T-helper 1 cell treated with Interleukin-12 subunit alpha and Interleukin-12 subunit beta and Interleukin-4 antibody, amounts not matched to agents 30 μg/mL and 1 μg/mL, for 36 hours (primary cell): ENCODE measurements around the gene ZDHHC8.
A peak's percentile ranks its signal among the peaks of the same experiment; 100 is the strongest.

Source experiments
- H3K27ac Mint-ChIP-seq: one replicate; pipeline ENCODE4 v1.8.0; 2021; ENCODE audit warnings: mild to moderate bottlenecking, mixed read lengths
- H3K27me3 Mint-ChIP-seq: one replicate; pipeline ENCODE4 v1.8.0; 2021; ENCODE audit warnings: low read depth, mixed read lengths
- H3K36me3 Mint-ChIP-seq: one replicate; pipeline ENCODE4 v1.8.0; 2021; ENCODE audit warnings: low read depth, mixed read lengths
- H3K4me1 Mint-ChIP-seq: one replicate; pipeline ENCODE4 v1.8.0; 2021; ENCODE audit warnings: low read depth, mixed read lengths
- H3K4me3 Mint-ChIP-seq: one replicate; pipeline ENCODE4 v1.8.0; 2021; ENCODE audit warnings: mild to moderate bottlenecking, moderate library complexity, mixed read lengths
- H3K9me3 Mint-ChIP-seq: one replicate; pipeline ENCODE4 v1.8.0; 2021; ENCODE audit warnings: mixed read lengths

Gene ZDHHC8

DNA sequence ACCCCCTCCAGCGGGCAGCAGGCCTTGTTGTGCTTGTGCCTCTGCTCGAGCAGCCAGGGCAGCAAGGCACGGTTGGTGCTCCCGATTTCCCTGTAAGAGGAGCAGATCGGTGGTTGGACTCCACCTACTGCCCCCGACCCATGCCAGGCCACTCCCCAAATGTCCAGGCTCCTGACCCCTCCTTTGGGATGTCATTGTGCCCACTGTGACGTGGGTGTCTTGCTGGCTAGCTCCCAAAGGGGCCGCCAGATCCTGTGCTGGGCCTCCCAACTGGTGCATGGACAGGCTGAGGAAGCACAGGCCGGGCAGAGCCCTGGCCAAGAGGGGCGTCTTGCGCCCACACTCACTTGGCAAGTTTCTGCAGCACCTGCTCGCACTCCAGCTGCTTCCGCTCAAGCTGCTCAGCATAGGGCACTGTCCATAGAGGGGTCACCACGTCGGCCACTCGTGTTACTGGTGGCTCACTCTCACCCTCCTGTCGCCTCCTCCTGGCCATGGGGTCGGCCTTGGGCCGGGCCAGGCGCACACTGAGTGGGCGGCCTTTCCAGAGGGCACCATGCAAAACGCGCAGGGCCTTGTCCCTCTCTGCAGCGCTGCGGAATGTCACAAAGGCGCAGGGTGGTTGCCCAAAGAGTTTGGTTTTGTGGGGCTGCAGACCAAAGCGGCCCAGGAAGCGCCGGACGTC is 15.8 kb upstream of the ZDHHC8 start, which contains the start of gene RANBP1:
TSS of gene RANBP1 (plus strand) at position 414 of the 685 bp plus-strand sequence. CDS start at position 495, 81 bp downstream.
- no peaks in the 10 kb centered on the region for H3K27me3 Mint-ChIP-seq
- H3K9me3 Mint-ChIP-seq: no peaks in the 10 kb centered on the region
- H3K36me3 Mint-ChIP-seq: peaks cover 26% of the 10 kb centered on the region
- H3K27ac Mint-ChIP-seq: peak within 1 kb of the TSS; percentile 98
- peak within 1 kb of the TSS; percentile 97 for H3K4me3 Mint-ChIP-seq
- peaks cover 23% of the 10 kb centered on the region for H3K4me1 Mint-ChIP-seq

DNA sequence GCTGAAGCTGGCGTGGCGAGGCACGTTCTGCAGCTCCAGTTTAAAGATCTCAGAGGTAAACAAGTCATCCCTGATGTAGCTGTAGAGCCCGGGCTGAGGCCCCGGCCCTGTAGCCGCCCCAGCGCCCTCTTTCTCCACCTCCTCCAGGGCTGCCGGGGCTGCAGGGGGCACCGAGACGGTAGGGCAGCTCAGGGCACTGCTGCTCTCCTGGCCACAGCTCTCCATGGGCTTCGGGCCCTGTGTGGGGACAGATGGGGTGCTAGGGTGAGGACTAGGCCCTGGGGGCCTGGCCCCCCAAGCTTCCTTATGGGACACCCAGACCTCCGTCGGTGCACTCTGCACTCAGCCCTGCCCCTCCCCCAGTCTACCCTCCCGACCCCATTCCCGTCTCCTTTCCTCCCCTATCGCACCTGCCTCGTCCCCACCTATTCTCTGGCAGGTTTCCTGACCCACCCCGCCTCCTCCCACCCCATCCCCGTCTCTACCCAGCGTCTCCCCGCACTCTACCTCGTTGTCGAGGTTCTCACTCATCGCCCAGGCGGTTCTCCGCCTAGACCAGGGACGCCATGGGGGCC is 15.1 kb upstream of the ZDHHC8 start:
- H3K36me3 Mint-ChIP-seq: peaks cover 26% of the 10 kb centered on the region
- no peaks in the 10 kb centered on the region for H3K27me3 Mint-ChIP-seq
- H3K9me3 Mint-ChIP-seq: no peaks in the 10 kb centered on the region
- H3K4me1 Mint-ChIP-seq: peaks cover 19% of the 10 kb centered on the region
- H3K27ac Mint-ChIP-seq: peak overlapping the region; percentile 98
- peak overlapping the region; percentile 97 for H3K4me3 Mint-ChIP-seq

DNA sequence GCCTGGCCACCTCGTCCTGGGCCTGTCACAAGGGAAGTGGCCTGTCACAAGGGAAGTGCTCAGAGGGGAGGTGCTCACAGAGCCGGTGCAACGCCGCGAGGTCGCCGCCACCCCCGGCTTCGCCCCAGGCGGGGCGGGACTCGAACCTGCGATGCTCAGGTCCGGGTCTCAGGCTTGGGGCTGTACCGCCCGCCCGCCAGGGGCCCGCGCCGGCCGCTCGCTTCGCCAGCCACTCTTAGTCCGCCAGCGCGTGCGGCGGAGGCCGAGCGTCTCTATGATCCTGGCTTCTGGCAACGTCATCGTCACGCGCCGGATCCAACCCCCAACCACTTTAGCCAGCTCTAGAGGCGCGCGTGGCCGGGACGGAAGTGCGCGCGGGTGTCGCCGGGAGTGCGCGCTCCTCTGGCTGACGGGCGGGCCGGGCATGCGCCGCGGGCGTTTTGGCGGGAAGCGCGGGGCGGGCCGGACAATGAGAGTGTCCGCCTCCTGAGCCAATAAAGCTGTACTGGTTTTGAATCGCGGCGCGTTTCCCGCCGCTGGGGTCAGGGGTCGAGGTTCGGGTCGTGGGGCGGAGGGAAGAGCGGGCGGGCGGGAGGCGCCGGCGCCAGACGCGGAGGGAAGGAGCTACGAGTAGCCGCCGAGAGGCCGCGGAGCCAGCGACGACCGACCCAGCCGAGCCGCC is 14.5 kb upstream of the ZDHHC8 start, which contains the start of gene TRMT2A:
TSS of gene TRMT2A (minus strand) at position 276 of the 682 bp plus-strand sequence. CDS start 320 bp downstream, outside the sequence.
- peak within 1 kb of the TSS; percentile 97 for H3K4me3 Mint-ChIP-seq
- H3K36me3 Mint-ChIP-seq: peaks cover 26% of the 10 kb centered on the region
- H3K27ac Mint-ChIP-seq: peak within 1 kb of the TSS; percentile 98
- no peaks in the 10 kb centered on the region for H3K27me3 Mint-ChIP-seq
- H3K9me3 Mint-ChIP-seq: no peaks in the 10 kb centered on the region
- peaks cover 18% of the 10 kb centered on the region for H3K4me1 Mint-ChIP-seq

DNA sequence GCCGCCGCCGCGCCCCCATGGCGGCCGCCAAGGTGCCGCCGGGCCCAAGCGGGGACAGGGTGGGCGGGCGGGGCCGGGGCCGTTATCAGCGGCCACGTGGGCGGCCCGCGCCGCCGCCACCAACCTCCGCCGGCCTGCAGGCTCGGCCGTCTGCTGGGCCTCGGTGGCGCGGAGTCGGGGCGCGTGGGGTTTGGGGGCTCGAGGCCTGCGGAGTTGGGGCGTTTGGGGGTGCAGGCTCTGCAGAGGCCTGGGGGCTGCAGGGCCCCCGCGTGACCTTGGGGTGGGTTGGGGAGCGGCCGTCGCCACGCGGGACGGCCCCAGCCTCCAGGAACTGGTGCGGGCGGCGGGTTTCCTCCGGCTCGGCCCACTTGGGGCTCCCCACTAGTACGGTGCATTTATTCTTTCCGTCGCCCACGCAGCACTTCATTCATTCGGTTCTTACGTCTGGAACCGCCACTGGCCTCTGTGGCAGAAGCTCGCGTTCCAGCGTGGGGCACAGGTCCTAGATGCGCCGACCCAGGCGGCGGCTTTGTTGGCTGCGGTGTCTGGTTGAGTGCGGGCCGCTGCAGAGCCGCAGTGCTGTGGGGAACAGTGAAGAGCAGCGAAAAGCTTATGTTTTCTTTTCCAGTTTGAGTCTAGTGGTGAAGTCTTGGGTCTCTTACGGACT is 13.8 kb upstream of the ZDHHC8 start:
- H3K9me3 Mint-ChIP-seq: no peaks in the 10 kb centered on the region
- peak overlapping the region; percentile 88 for H3K4me3 Mint-ChIP-seq
- H3K4me1 Mint-ChIP-seq: peaks cover 21% of the 10 kb centered on the region
- peaks cover 26% of the 10 kb centered on the region for H3K36me3 Mint-ChIP-seq
- no peaks in the 10 kb centered on the region for H3K27me3 Mint-ChIP-seq
- peak overlapping the region; percentile 86 for H3K27ac Mint-ChIP-seq

DNA sequence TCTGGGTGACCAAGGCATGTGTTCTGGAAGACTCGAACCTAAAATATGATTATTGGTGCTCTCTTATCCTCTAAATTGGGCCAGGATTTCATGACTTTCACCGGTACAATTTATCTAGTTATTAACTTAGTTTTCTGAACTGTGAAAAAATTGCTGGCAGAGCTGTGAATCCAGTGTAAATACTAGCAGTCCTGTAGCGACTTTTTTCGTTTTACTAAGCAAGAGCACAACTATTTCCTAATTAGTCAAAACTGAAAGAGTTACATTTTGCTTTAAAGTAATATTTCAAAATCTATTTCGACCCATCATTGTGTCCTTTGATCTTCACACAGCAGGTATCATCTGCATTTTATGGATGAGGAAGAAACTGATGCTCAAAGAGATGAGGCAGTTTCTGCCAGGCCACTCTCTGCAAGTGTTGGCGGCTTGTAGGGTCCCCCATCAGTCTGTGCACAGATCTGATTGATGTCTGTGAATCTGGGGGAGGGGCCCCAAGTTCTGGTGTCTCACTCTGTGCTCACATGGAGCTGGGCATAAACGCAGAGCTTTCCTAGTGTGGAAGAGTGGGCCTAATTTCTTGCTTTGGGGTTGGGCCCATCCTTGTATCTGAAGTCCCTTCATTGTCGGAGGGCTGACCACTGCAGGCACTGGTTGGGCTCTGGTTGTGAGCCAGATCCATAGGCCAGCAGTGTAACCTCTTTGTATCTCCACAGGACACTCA is 13.1 kb upstream of the ZDHHC8 start:
- peaks cover 21% of the 10 kb centered on the region for H3K4me1 Mint-ChIP-seq
- H3K4me3 Mint-ChIP-seq: peak overlapping the region; percentile 88
- peak overlapping the region; percentile 86 for H3K27ac Mint-ChIP-seq
- H3K27me3 Mint-ChIP-seq: no peaks in the 10 kb centered on the region
- peaks cover 30% of the 10 kb centered on the region for H3K36me3 Mint-ChIP-seq
- no peaks in the 10 kb centered on the region for H3K9me3 Mint-ChIP-seq

DNA sequence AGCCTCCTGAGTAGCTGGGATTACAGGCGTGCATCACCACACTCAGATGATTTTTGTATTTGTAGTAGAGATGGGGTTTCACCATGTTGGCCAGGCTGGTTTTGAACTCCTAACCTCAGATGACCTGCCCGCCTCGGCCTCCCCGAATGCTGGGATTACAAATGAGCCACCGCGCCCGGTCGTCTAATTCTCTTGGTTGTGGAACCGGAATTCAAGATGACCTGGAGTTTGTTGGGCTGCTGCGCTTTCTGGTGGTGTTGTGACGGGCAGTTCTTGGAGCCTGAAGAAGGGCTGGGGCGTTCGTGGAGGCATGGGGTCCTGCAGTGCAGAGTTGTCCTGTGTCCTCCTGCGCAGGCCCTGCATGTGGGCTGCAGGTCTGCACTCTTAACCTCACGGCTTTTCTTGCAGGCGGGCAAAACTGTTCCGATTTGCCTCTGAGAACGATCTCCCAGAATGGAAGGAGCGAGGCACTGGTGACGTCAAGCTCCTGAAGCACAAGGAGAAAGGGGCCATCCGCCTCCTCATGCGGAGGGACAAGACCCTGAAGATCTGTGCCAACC is 9.7 kb upstream of the ZDHHC8 start:
- Mint-ChIP-seq H3K9me3 (no peaks in the 10 kb centered on the region), H3K4me1 (peaks cover 15% of the 10 kb centered on the region), H3K4me3 (no peak overlapping the region), H3K27me3 (no peaks in the 10 kb centered on the region), H3K27ac (no peak overlapping the region), H3K36me3 (peaks cover 27% of the 10 kb centered on the region)

DNA sequence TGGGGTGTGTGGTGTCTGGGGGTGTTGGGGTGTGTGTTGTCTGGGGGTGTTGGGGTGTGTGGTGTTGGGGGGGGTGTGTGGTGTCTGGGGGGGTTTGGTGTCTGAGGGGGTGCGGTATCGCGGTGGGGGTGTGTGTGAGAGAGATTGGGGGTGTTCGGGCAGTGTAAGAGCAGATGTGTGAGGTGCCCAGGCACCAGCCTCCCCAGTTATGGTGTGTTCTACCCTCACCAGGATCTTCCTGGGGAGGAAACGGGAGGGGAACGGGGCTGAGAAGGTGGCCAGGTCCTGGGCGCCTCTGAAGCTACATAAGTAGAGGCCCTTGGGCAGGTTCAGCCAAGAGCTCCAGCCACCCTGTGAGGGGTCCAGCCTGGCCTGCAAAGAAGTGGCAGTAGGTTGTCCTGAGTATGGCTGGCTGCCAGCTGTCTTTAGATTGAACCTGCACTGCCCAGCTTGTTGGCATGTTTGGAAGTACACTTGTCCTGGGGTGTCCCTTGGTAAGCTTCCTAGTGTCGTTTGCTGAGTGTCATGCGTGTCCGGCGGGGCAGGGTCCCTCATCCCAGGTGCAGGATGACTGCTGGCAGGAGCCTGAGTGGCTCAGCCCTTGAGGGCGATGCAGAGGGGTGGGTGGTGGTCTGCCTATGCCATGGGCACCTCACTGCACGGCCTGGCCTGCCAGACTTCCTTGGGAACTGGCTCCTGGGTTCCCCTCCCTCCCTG is 8.1 kb upstream of the ZDHHC8 start:
- H3K4me3 Mint-ChIP-seq: no peak overlapping the region
- H3K36me3 Mint-ChIP-seq: peaks cover 25% of the 10 kb centered on the region
- peaks cover 14% of the 10 kb centered on the region for H3K4me1 Mint-ChIP-seq
- no peak overlapping the region for H3K27ac Mint-ChIP-seq
- H3K9me3 Mint-ChIP-seq: no peaks in the 10 kb centered on the region
- H3K27me3 Mint-ChIP-seq: no peaks in the 10 kb centered on the region

DNA sequence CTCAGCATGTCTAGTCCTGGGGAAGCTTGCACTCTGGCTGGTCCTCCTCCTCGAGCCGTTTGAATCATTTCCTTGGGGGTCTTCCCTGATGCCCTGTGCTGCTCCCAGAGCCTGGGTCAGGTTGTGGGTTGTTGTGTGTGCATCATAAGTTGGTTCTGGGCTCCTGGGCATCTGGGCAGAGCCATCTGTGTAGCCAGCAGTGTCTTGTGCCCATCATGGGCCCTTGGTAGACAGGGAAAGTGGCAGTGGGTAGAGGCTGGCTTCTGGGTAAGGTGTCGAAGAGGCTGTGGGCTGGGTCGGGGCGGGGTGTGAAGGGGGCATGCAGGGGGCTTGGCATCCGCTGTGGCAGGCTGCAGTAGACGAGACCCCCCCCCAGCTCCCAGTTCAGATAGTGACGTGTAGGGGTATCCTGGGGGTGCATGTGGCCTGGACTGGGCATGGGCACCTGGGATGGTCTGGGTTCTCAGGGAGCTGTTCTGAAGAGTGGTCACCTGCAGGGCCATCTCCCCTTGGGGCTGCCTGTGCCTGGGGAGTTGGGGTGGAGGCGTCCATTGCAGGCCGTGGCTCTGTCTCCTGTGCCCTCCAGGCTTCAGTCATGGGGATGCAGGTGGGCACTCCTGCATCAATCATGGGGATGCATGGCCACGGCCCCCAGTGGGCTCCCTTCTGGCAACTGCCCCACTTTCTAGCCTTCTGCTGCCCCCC is 7.4 kb upstream of the ZDHHC8 start:
- H3K9me3 Mint-ChIP-seq: no peaks in the 10 kb centered on the region
- H3K36me3 Mint-ChIP-seq: peaks cover 22% of the 10 kb centered on the region
- H3K4me3 Mint-ChIP-seq: no peak overlapping the region
- no peak overlapping the region for H3K27ac Mint-ChIP-seq
- H3K27me3 Mint-ChIP-seq: no peaks in the 10 kb centered on the region
- H3K4me1 Mint-ChIP-seq: peaks cover 11% of the 10 kb centered on the region

DNA sequence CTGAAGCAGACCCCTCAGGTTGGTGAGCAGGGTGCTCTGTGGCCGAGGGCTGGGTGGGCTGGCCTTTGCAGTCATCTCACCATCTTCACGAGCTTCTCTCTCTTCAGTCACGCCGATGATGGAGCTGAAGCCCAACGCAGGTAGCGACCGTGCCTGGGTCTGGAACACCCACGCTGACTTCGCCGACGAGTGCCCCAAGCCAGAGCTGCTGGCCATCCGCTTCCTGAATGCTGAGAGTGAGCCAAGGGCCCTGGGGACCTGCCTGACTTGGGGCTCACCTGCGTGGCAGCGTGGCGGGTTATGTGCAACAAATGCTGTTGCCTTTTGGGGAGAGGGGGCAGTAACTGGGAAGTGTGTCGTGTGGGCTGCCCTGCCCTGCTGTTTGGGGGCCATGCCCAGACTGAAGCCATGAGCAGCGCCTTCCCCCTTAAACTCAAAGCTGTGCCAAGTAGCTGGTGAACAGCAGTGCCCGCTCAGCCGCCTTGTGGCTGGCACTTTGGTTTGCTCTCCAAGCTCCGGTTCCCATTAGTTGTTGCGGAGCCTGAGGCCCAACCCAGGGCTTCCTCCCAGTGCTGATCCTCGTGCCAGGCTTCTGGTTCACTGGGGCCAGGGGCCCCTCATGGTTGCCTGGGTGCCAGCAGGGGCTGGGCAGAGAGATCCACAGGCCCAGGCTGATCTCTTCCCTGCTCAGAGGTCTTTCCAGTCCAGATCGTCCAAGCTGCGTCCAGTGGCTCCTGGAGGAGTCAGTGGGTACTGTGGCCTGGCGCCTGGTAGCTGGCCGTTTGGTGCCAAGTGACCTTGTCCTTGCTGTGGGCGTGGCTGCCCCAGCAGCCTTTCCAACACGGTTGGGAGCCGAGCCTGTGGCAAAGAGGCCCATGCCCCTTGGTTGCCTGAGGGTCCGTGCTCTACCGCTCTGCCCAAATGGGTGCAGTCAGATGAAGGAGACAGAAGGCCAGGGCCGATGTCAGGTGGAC is 6.1 kb upstream of the ZDHHC8 start:
- Mint-ChIP-seq H3K36me3 (peaks cover 14% of the 10 kb centered on the region), H3K4me1 (peaks cover 8% of the 10 kb centered on the region), H3K4me3 (no peak overlapping the region), H3K27ac (peak overlapping the region; percentile 7), H3K27me3 (no peaks in the 10 kb centered on the region), H3K9me3 (no peaks in the 10 kb centered on the region)

DNA sequence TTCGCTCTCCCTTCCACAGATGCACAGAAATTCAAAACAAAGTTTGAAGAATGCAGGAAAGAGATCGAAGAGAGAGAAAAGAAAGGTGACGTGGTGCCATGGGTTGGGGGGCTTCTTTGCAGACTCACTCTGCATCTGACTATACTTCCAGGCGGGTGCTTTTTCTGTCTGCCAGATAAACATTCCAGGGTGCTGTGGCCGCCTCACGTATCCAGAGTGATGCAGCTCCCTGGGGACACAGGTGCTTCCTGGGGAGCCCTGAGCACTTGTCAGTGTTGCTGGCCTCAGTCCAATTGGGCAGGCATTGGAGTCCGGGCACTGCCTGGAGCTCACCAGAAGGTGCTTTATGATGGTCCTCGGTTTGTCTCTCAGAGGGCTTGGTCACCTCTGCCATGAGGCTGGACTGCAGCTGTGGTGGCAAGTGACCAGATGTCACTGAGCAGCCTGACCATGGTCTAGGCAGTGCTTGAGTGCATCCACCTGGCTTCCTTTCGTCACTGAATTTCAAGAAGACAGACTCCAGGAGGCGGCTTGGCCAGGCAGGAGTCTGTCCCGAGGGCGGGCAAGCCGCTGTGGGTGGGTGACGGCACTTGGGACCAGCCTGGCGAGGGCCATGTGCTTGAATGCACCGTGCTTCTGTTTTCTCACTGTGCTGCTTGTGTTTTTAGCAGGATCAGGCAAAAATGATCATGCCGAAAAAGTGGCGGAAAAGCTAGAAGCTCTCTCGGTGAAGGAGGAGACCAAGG is 5.1 kb upstream of the ZDHHC8 start:
- H3K4me3 Mint-ChIP-seq: no peak overlapping the region
- peaks cover 14% of the 10 kb centered on the region for H3K36me3 Mint-ChIP-seq
- no peaks in the 10 kb centered on the region for H3K27me3 Mint-ChIP-seq
- peaks cover 8% of the 10 kb centered on the region for H3K4me1 Mint-ChIP-seq
- no peak overlapping the region for H3K27ac Mint-ChIP-seq
- H3K9me3 Mint-ChIP-seq: no peaks in the 10 kb centered on the region

DNA sequence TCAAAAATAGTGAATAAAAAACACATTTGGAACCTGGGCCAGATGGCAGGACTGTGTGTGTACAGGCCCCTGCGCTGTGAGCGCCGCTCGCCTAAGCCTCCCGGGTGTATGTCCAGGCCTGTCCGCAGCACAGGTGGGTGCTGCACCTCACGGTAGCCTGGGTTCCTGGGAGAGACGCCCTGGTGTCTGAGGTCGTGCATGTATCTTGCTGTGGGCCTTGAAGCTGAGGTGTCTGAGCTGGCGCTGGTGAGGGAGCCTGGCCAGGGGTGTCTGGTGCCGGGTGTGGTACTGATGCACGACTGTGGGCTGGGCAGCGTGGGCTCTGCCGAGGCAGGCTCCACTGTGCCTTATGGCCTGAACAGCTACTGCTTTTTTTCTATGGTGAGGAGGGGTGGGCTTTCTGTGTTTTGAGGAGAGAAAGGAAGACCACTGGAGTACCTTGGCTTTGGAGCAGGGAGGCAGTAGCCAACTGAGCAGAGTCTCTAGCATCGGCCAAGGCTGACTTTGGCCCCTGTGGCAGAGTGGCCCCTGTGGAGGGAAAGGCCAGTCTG is 4.2 kb upstream of the ZDHHC8 start:
- Mint-ChIP-seq H3K27ac (no peak overlapping the region), H3K4me3 (no peak overlapping the region), H3K4me1 (peaks cover 4% of the 10 kb centered on the region), H3K9me3 (no peaks in the 10 kb centered on the region), H3K36me3 (peaks cover 14% of the 10 kb centered on the region), H3K27me3 (no peaks in the 10 kb centered on the region)
